OCI-M2 (cell line): ENCODE data around the gene TNRC6B.
"Not testable (repeated sequence)": the region's sequence is repeated elsewhere in the genome, so short reads cannot be mapped to it uniquely, and the experiment has no call there.

Experiments
- DNase-seq: peaks from one replicate; lab custom pipeline; 2025; ENCODE audit not compliant: unreplicated experiment; lab: John Stamatoyannopoulos, UW

TNRC6B gene

DNA sequence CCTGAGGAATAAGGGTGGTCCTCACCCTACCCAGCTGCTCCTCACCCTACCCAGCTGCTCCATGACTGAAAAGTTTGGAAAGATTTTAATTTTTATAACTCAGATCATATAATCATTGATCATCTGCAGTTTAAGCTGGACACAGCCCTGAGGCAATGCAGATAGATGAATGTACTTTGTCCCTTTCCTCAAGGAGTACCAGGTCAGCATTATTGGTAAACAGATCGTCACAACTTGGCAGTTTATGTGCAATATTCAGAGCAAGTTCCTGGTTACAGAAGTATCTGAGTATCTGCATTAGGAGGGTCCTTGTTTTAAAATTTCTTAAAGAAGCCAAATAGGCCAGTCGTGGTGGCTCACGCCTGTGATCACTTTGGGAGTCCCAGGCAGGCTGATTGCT is 3.6 kb downstream of the TNRC6B start:
- no peak for DNase-seq

DNA sequence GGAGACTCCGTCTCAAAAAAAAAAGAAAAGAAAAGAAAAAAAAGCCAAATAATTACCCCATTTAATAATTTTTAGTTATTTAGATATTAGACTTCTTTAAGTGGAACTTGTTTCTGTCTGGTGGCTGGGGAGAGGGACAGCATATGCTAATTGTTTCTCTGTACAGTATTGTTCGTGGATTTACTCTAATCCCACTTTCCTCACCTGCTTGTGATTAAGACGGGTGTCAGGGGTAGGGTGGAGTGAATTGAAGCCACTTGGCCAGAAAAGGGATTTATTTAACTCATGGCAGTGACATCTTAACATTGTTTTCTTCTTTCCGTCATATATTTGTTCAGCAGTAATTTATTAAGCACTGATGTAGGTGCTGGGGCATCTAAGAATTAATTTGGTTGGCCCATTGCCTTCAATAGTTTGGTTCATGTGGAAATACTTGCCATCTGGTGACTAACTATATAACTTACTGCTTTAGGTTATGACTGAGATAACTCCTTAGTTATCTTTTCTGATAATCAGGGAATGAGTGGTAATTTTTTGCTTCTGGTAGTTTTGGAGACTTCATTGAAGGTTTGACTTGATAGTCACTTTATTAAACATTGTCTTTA is 4.6 kb downstream of the TNRC6B start:
- no peak for DNase-seq

DNA sequence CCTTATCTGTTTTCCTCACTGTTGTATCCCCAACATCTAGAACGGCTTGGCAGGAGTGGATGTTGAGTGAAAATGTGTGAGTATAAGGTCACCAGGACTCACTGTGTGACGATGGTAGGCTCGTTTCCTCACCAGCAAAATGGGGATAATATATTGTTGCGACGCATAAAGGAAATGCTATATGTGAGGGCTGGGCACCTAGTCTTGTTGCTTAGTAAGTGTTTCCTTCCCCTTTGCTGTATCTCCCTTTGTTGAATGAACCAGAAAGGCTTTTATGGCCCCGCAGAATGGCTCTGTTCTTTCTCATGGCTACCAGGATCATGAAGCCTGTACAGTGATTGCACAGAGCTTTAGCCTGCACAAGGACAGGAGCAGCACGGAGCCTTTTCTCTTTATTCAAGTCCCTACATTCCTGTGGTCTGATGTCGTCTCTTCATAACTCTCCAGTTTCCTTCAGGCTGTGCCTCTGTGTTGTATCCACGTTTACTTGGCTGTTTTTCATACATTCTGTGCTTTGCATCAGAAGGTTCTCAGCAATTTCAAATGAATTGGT is 5.4 kb downstream of the TNRC6B start:
- no peak for DNase-seq

DNA sequence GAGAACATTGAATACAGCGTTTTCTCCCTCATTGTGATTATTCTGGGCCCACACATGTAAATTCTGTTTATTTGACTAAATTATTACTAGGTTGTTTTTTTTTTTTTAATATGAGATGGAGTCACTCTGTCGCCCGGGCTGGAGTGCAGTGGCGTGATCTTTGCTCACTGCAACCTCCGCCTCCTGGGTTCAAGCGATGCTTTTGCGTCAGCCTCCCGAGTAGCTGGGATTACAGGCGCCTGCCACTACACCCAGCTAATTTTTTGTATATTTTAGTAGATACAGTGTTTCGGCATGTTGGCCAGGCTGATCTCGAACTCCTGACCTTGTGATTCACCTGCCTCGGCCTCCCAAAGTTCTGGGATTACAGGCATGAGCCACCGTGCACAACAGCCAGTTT is 5.9 kb downstream of the TNRC6B start:
- DNase-seq, result not testable (repeated sequence)

DNA sequence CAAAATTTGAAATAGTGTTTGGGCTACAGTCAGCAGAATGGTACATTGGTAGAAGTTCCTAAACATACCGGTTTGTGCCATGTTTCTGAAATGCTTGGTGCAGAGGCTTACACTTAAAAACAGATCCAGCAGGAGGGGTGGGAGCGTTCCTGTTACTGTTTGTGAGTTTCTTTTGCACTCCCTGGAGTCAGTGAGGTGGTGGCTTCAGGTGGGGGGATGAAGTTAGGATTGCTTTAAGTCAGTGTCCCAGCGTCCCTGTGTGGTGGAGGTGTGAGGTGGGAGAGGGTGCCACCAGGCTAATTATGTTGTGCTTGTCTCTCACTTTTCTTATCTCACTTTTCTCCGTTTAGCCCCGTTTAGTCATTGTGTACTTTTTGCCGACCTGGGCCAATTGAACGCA is 9.7 kb downstream of the TNRC6B start:
- no peak for DNase-seq

DNA sequence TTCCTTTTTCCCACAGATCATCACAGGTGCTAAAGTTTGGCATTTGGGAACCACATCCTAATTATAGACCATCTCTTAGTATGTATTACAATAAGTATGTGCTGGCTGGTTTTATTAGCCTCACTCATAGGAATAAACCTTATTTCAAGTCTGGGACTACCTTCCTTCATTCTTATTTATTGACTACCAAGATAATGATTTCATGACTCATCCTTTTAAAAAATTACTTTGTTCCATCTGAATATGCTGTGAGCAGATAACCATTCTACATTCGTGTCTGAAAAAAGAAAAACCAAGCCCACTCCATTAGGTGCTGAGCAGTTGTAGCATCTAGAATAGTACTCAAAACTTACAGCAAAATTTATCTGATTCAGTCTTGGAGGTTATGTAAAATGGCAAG is 12.3 kb downstream of the TNRC6B start:
- no peak for DNase-seq

DNA sequence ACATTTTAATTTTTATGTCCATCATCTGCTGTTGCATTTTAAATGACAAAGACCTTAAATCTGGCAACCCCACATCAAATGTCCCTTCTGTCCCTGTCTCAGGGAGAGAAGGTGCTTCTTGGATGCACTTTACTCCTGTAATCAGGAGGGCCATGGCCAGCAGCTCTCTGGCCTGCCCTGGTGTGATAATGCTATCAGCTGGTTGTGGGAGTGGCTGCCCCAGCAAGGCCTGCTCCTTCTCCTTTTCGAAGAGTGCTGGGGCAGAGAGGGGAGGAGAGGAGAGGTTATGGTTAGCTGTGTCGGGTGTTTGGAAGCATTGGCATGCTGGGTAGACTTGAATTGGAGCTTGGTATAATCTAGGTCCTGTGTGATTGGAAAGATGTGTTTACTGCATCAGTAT is 12.8 kb downstream of the TNRC6B start:
- no peak for DNase-seq

DNA sequence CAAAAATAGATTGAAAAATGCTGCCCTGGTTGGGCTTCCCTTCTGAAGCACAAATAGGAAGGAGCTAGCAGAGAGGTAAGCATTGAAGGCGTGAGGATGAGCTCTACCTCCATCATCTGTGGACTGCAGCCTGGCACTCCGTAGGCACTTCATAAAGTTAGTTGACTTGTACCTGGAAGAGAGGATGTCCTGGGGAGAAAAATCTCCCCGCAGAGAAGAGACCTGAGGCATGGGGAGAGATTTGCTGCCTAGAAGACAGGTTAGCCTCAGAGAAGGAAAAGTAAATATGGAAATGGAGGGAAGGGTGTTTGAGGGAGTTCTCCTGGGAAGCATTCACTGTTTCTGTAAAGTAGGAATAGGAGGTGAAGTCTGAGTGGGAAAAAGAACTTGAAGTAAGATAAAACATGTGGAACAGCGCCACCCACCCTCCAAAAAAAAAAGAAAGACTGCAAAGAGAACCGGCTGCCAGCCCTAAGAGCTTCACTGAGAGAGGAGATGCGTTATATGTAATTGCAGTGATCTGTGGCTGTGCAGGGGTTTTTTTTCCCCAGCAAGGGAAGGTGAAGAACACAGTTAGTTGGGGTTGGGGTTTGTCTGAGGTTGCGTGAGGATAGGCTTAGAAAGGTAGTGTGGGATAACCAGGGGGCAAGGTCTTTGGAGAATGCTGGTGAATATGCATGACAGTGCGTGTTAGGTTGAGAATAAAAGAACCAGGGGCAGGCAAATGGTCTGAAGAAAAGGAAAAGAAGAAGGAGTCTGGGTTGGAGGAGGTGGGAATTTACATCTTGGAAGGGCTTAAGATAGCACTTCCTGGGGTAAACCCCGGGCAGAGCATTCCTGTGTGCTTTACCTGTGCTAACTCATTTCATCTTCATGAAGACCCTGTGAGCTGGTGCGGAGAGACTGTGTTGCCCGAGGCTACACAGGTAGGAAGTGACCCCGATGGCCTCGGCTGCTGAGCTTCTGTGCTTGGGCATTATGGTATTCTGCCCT is 16.0 kb downstream of the TNRC6B start:
- no peak for DNase-seq

DNA sequence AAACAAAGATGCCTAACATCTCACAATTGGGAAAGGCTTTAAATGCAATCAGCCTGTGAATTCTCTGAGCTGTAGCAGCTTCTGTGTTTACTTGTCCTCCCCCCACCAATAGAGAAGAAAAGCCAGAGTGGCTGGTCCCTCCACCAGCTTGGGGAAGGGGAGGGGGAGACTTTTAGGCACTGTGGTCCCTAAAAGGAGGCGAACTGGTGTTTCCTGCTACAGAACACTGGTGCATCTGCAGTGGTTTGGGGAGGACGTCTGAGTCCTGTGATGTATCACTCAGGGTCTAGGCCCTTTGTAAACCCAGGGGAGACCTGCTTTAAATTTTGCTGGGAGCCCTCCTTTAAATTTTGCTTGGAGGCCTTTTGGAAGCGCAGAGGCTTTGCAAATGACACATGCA is 16.9 kb downstream of the TNRC6B start:
- DNase-seq, result no peak

DNA sequence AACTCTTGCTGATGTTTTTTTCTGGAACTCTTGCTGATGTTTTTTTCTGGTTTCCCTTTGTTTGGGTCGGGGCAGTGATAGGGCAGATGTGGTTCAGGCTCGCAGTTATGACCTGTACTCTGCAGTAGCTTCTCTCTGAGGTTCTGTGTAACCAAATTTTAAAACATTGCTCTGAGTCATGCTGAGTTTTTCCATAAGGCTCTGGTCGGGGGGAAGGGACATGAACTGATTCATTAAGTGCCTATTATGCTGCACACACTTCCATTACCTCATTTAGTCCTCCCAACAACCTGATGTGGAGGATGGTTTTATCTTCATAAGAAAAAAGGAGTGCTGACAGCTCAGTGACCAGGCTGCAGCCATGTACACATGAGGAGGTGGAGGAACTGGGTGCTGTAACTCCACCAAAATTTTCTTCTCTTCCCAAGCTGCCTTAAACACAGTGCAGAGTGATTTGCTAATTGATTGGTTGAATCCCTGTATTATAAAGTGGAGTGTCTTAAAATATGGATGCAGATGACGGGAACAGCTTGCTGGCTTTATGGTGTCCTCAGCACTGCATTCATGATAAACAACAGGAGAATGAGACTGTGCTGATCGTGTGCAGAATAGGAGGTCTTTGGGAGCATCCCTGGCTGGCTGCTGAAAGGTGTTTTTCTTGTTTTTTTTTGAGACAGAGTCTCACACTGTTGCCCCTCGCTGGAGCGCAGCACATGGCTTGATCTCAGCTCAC is 19.1 kb downstream of the TNRC6B start:
- no peak for DNase-seq

DNA sequence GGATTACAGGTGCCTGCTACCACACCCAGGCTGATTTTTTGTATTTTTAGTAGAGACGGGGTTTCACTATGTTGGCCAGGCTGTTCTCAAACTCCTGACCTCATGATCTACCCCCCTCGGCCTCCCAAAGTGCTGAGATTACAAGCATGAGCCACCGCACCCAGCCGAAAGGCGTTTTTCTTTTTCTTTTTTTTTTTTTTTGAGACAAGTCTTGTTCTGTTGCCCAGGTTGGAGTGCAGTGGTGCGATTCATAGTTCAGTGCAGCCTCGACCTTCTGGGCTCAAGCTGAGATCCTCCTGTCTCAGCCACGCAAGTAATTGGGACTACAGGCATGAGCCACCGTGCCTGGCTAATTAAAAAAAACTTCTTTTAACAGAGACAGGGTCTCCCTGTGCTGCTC is 19.7 kb downstream of the TNRC6B start:
- not testable (repeated sequence) for DNase-seq

DNA sequence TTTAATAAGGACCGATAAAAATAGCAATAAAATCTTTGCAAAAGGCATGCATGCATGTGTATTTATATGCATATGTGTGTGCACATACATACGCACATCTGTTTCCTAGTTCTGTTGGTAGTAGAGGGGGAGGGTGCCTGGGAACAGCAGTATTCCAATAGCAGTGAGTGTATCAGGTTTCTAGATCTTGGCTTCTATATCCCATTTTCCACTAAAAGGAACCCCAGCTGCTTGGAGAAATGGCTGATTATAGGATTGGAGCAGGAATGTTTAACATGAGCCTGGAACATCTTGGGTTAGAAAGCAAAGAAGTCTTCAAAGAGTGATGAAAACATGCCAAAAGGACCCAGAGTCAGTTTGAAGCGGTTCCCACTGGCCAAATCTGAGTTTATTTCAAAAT is 21.0 kb downstream of the TNRC6B start:
- DNase-seq, result no peak

DNA sequence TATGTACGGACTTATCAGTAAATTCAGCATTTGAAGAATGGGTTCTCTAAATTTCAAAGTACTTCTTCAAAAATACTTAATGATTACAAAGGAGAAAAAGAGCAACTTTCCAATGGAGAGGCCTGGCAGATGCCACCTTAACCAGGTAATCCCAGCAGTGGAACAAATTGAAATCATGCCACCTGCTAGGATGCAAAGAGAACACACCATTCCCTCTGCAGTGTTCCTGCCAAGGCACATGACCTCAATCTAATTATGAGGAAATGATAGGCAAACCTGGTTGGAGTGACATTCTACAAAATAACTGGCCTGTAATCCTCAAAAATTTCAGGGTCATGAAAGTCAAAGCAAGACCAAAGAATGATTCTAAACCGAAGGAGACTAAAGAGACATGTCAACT is 21.5 kb downstream of the TNRC6B start:
- no peak for DNase-seq

DNA sequence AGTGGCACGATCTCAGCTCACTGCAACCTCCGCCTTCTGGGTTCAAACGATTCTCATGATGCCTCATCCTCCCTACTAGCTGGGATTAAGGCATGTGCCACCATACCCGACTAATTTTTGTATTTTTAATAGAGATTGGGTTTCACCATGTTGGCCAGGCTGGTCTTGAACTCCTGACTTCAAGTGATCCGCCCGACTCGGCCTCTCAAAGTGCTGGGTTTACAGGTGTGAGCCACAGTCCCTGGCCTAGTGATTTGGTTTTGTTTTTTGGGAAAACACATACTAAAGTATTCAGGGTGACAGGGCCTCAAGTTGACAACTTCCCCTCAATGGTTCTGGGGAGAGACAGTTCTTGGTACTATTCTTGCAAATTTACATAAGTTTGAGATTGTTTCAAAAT is 22.1 kb downstream of the TNRC6B start:
- no peak for DNase-seq

DNA sequence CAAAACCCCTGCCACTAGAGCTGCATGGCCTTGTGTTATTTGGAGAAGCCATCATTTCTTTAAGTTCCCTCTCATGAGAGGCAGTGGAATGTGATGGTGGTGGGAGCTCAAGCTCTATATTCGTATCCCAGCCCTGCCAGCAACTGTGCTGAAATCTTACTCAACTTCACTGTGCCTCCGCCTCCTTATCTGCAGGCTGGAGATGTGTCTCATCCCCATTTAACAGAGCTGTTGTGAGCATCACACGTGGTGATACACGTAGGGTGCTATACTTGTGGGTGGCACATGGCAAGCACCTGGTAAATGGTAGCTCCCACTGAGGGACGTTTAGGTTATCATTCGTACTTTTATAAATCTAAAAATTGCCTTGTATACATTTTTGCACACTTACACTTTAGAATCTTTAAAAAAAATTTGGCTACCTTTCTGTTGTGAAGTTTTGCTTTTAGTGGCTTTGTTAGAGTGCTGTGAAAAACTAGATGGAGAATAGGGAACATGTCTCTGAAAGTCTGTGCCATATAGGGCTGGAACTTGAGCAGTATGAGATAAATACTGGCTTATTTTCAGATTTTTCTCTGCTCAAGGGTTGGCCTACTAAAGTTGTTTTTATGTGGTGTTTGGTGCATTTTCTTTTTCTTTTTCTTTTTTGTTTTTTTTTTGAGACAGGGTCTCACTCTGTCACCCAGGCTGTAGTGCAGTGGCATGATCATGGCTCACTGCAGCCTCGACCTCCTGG is 23.2 kb downstream of the TNRC6B start:
- no peak for DNase-seq

DNA sequence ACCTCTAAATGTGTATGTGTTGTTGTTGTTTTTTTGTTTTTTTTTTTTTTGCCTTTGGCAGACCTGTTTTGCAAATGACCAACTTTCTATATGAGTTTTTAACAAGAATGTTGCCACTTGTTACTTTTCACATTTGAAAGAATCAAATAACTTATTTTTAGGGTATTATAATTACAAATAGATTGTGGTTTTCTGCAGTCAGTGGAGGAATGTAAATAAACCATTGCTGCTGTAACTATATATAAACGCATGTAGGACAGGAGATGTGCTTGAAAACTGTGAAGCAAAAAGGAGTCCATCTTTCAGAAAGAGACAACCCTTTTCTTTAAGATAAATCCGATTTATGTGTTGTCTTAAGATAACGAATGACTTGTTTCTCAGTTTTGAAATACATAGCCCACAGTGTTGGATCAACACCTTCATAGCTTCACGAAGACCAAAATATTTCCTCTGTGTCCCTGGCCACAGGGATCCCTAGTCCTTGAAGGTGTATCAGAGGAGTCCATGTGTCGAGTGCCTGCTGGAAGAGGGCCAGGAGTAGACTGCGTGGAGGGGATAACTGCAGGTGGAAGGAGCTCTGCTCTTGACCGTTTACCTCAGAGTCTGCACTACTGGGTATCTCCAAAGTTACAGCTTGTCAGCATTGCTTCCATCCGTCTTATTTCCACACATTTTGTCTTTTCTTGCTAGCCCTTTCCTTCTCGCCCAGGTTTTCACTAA is 24.7 kb downstream of the TNRC6B start:
- DNase-seq, result no peak

DNA sequence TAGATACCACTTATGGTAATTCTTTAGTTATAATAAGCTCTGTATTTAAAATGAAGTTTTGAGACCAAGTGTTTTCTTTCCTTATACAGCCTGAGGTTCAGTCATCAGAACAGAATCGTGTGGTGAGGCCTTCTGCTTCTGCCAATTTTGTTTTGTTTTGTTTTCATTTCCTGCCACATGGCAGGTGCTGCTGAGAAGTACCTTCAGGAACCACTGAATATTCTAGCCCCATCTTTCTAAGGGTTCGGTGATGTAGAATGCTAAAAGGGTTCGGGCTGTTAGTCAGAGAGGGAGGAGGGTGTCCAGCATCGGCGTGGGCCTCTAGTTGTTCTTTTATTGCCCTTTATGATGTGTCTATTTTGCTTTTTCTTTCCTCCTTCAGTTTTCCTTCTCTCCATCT is 25.8 kb downstream of the TNRC6B start:
- DNase-seq, result no peak

DNA sequence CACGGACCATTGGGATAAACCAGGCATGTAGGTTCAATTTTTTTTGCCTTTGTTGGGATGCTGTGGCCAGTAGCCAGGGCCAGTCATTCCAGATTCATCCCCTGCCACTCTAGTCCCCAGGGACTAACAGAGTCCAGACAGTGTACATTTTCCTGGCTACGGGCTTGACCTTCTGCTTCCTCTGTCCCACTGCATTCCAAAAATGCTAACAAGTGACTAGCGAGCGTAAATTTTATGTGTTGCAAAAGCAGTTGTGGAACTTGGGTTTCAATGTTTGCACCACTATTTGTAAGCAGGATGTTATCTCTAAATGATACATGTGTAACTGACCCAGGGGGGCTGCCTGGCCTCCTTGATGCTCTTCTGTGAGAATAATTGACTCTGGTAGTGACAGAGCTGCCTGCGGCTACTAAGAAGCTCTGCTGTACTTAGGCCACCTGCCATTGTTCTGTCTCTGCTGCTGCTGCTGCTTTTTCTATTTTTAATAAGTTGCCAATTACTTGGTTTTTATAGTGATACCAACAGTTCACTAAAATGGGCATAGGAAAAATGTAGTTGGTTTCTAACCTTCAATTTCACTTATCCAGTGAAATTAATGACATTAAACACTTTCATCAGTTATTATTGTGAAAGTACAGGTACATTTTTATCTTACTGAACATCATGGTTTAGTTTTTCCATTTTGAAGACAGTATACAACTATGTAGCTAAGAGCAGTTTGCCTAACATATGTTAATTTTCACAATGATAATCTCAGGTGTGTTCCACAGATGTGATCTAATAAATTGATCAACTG is 26.8 kb downstream of the TNRC6B start:
- no peak for DNase-seq

DNA sequence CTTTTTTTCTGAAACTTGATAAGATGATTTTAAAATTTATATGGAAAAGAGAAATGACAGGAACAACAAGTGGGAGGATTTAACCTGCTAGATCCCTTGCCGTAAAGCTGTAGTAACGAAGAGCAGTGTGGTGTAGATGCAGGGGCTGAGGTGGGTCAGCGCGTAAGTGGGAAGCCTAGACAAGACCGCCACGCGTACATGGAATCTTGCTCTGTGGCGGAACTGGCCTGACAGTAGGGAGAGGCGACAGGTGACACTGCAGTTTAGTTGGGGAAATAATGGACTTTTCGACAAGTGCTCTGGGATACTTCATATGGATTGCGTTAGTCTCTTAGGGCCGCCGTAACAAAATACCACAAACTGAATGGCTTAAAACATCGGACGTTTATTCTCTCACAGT is 28.8 kb downstream of the TNRC6B start:
- DNase-seq, result no peak
